Body of pancreas (tissue), 4 donors: Measurements from ENCODE around the gene ARFGAP3.
A peak's percentile ranks its signal among the peaks of the same experiment; 100 is the strongest.

Source experiments
- POLR2A ChIP-seq, 3 donors: fragments of 450-650 bp; IDR thresholded peaks; one replicate each; pipeline ENCODE4 v1.6.1; 2016; ENCODE audit warnings: antibody characterized with exemption in 3 of 3, mild to moderate bottlenecking in 2 of 3
- TF ChIP-seq, protein P1 (sequence below), 7 experiments: fragments of 450-650 bp in 4 of 7; fragments of 200-600 bp in 3 of 7; sonication (generic) in 3 of 7; IDR thresholded peaks; one replicate each; pipeline ENCODE4 v1.5.1; 2016 to 2019; ENCODE audit warnings: antibody characterized with exemption in 7 of 7

DNA sequence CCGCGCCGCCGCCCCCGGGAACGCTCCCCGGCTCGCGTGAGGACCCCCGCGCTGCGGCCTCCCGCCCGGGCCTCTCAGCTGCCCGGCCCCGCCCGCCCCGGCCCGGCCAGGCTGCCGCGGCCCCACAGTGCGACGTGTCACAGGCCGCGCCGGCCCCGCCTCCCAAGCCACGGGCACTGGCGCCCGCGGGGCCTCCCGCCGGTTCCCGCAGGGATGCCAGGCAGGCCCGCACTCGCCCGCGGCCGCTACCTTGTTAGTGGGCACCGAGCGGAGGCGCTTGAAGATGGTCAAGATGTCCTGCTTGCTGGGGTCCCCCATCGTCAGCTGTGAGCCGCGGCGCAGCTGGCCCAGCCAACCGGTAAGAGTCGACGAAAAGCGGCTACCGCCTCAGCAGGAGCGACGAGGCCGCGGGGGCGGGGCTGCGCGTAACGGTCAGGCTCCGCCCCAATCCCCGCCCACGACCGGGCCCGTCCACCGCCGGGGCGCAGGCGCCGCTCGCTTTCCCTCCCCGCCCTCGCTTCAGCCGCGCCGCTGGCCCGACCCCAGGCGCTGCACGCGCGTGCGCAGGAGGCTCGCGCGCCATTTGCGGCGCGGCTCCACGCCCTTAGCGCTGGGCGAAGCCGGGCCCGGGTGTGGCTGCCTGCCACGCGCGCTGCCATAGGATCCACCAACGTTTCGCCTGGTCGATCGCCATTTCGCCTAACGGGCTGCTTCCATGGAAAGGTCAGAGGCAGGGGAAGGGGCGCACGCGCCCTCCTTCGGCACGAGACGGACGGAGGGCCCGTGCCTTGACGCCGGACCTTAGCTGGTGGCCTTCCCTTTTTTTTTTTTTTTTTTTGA, at the start of gene ARFGAP3:
- TF ChIP-seq, protein P1, sequence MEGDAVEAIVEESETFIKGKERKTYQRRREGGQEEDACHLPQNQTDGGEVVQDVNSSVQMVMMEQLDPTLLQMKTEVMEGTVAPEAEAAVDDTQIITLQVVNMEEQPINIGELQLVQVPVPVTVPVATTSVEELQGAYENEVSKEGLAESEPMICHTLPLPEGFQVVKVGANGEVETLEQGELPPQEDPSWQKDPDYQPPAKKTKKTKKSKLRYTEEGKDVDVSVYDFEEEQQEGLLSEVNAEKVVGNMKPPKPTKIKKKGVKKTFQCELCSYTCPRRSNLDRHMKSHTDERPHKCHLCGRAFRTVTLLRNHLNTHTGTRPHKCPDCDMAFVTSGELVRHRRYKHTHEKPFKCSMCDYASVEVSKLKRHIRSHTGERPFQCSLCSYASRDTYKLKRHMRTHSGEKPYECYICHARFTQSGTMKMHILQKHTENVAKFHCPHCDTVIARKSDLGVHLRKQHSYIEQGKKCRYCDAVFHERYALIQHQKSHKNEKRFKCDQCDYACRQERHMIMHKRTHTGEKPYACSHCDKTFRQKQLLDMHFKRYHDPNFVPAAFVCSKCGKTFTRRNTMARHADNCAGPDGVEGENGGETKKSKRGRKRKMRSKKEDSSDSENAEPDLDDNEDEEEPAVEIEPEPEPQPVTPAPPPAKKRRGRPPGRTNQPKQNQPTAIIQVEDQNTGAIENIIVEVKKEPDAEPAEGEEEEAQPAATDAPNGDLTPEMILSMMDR (IDR thresholded peaks at IDR 0.05) = peak in 1 of 7 experiments; percentile 12
- TF ChIP-seq POLR2A (IDR thresholded peaks at IDR 0.05) = peak; percentile 91 to 96 (median 94)
